H9 (cell line): Measurements from ENCODE around the gene IRAK1. TPM values are rescaled to one million over a fixed set of nuclear protein-coding genes. Genes with fewer than 3 reads are reported as not detected.

Experiments
- DNase-seq: peaks from one replicate; pipeline ENCODE4 v3.0.0-alpha.2; 2017
- H2AFZ ChIP-seq: one replicate; pipeline ENCODE4 v1.6.1; 2013; ENCODE audit warnings: mild to moderate bottlenecking, low read length, control low read depth, moderate library complexity
- H2AK5ac ChIP-seq: 2 replicates; pipeline ENCODE4 v1.6.1; 2013; ENCODE audit warnings: low read length, control low read depth, mixed read lengths; ENCODE audit not compliant: insufficient read length
- H2BK120ac ChIP-seq: one replicate; pipeline ENCODE4 v1.6.1; 2013; ENCODE audit warnings: low read depth, mild to moderate bottlenecking, low read length, control low read depth, inconsistent platforms; ENCODE audit not compliant: poor library complexity, severe bottlenecking
- H2BK12ac ChIP-seq: 2 replicates; pipeline ENCODE4 v1.6.1; 2013; ENCODE audit warnings: low read length, control low read depth, mixed read lengths, low read depth; ENCODE audit not compliant: insufficient read length
- H2BK15ac ChIP-seq: 2 replicates; pipeline ENCODE4 v1.6.1; 2013; ENCODE audit warnings: low read depth, low read length, control low read depth
- H2BK20ac ChIP-seq: one replicate; pipeline ENCODE4 v1.6.1; 2013; ENCODE audit warnings: low read depth, mild to moderate bottlenecking, low read length, control low read depth, inconsistent platforms; ENCODE audit not compliant: poor library complexity, severe bottlenecking
- H2BK5ac ChIP-seq: 2 replicates; pipeline ENCODE4 v1.6.1; 2013; ENCODE audit warnings: low read length, control low read depth, mixed read lengths; ENCODE audit not compliant: insufficient read length
- H3K14ac ChIP-seq: 2 replicates; pipeline ENCODE4 v1.6.1; 2013; ENCODE audit warnings: low read length, control low read depth; ENCODE audit not compliant: insufficient read depth
- H3K18ac ChIP-seq: 2 replicates; pipeline ENCODE4 v1.6.1; 2013; ENCODE audit warnings: low read depth, mild to moderate bottlenecking, mixed read lengths, low read length, control low read depth; ENCODE audit not compliant: insufficient read length
- H3K23ac ChIP-seq: 2 replicates; pipeline ENCODE4 v1.6.1; 2013; ENCODE audit warnings: low read length, control low read depth, mixed read lengths, low read depth; ENCODE audit not compliant: insufficient read length
- H3K23me2 ChIP-seq: 2 replicates; pipeline ENCODE4 v1.6.1; 2013; ENCODE audit warnings: low read depth, mild to moderate bottlenecking, mixed read lengths, low read length, control low read depth; ENCODE audit not compliant: insufficient read length, poor library complexity, severe bottlenecking
- H3K27ac ChIP-seq: 2 replicates; pipeline ENCODE4 v1.5.1; 2013; ENCODE audit warnings: low read length, control low read depth, mixed read lengths, low read depth; ENCODE audit not compliant: insufficient read length
- H3K27me3 ChIP-seq: 2 replicates; pipeline ENCODE4 v1.6.1; 2013; ENCODE audit warnings: low read length, control low read depth, inconsistent platforms; ENCODE audit not compliant: insufficient read depth
- H3K4ac ChIP-seq: 2 replicates; pipeline ENCODE4 v1.6.1; 2013; ENCODE audit warnings: low read depth, mild to moderate bottlenecking, control low read depth, inconsistent platforms, low read length, moderate library complexity
- H3K4me1 ChIP-seq: 2 replicates; pipeline ENCODE4 v1.6.1; 2013; ENCODE audit warnings: low read length, control low read depth, inconsistent platforms; ENCODE audit not compliant: insufficient read depth
- H3K4me2 ChIP-seq: 2 replicates; pipeline ENCODE4 v1.6.1; 2013; ENCODE audit warnings: low read length, control low read depth, mixed read lengths; ENCODE audit not compliant: insufficient read length, insufficient read depth
- H3K56ac ChIP-seq: 2 replicates; pipeline ENCODE4 v1.6.1; 2013; ENCODE audit warnings: low read depth, mild to moderate bottlenecking, mixed read lengths, low read length, control low read depth; ENCODE audit not compliant: insufficient read length
- H3K79me1 ChIP-seq: 2 replicates; pipeline ENCODE4 v1.6.1; 2013; ENCODE audit warnings: low read depth, mild to moderate bottlenecking, moderate library complexity, low read length, control low read depth, inconsistent platforms; ENCODE audit not compliant: insufficient read depth, poor library complexity, severe bottlenecking
- H3K79me2 ChIP-seq: 2 replicates; pipeline ENCODE4 v1.6.1; 2013; ENCODE audit warnings: low read length, control low read depth, inconsistent platforms; ENCODE audit not compliant: insufficient read depth
- H3K9ac ChIP-seq: 2 replicates; pipeline ENCODE4 v1.6.1; 2013; ENCODE audit warnings: low read length, control low read depth, mixed read lengths; ENCODE audit not compliant: insufficient read length; ENCODE audit errors: extremely low read depth
- H3K9me3 ChIP-seq: one replicate; pipeline ENCODE4 v1.6.1; 2013; ENCODE audit warnings: low read depth, low read length, inconsistent platforms; ENCODE audit not compliant: control insufficient read depth
- H3T11ph ChIP-seq: one replicate; pipeline ENCODE4 v1.6.1; 2013; ENCODE audit warnings: mild to moderate bottlenecking, low read length, control low read depth, inconsistent platforms
- H4K20me1 ChIP-seq: one replicate; pipeline ENCODE4 v1.6.1; 2013; ENCODE audit not compliant: control insufficient read depth, insufficient read length, insufficient read depth
- H4K5ac ChIP-seq: 2 replicates; pipeline ENCODE4 v1.6.1; 2013; ENCODE audit warnings: low read depth, mild to moderate bottlenecking, mixed read lengths, low read length, control low read depth; ENCODE audit not compliant: insufficient read length
- H4K8ac ChIP-seq: replicated peaks from 2 replicates; pipeline ENCODE4 v1.6.1; 2013; ENCODE audit warnings: low read length, control low read depth, mixed read lengths, low read depth; ENCODE audit not compliant: insufficient read length
- H4K91ac ChIP-seq: 2 replicates; pipeline ENCODE4 v1.6.1; 2013; ENCODE audit warnings: low read depth, mild to moderate bottlenecking, moderate library complexity, mixed read lengths, low read length, control low read depth; ENCODE audit not compliant: insufficient read length
- H3K27ac Mint-ChIP-seq, 3 experiments: 2 replicates in 2 of 3; 3 replicates in 1 of 3; pipeline ENCODE4 v1.8.0; 2020 to 2021; ENCODE audit warnings: mixed read lengths in 3 of 3, mild to moderate bottlenecking in 1 of 3, moderate library complexity in 1 of 3
- H3K27me3 Mint-ChIP-seq: 2 replicates; pipeline ENCODE4 v1.8.0; 2021; ENCODE audit warnings: low read depth, mild to moderate bottlenecking, moderate library complexity, mixed read lengths
- H3K36me3 Mint-ChIP-seq, 3 experiments: 2 replicates in 2 of 3; 3 replicates in 1 of 3; pipeline ENCODE4 v1.8.0; 2020 to 2021; ENCODE audit warnings: low read depth in 3 of 3, mixed read lengths in 3 of 3; ENCODE audit not compliant: insufficient read depth in 1 of 3
- H3K4me1 Mint-ChIP-seq, 2 experiments: 2 replicates each; pipeline ENCODE4 v1.8.0; 2020; ENCODE audit warnings: mixed read lengths in 2 of 2
- H3K4me3 Mint-ChIP-seq, 2 experiments: 2 replicates in 1 of 2; 3 replicates in 1 of 2; pipeline ENCODE4 v1.8.0; 2020 to 2021; ENCODE audit warnings: mild to moderate bottlenecking in 2 of 2, mixed read lengths in 2 of 2, moderate library complexity in 1 of 2
- H3K9me3 Mint-ChIP-seq, 2 experiments: 2 replicates in 1 of 2; 3 replicates in 1 of 2; pipeline ENCODE4 v1.8.0; 2020; ENCODE audit warnings: mild to moderate bottlenecking in 2 of 2, mixed read lengths in 2 of 2, moderate library complexity in 1 of 2
- CTCF ChIP-seq: fragments of 200-600 bp; sonication (generic); conservative IDR thresholded peaks from 3 replicates; pipeline ENCODE4 v1.8.0; 2021; ENCODE audit warnings: antibody characterized with exemption, mild to moderate bottlenecking
- WGBS: extraction: QIAGEN DNeasy Blood & Tissue Kit; methylation state at CpG from one replicate; pipeline ENCODE4 v1.1.7; 2013; ENCODE audit warnings: missing lambda C conversion rate, low lambda C conversion rate, mixed read lengths; ENCODE audit not compliant: insufficient read length; ENCODE audit errors: extremely low coverage; 5-methylcytosine and 5-hydroxymethylcytosine counted together
- total RNA-seq: library from RNA; stranded (reverse); gene quantifications from 2 replicates; pipeline ENCODE4 v1.2.1, GENCODE V29; 2021

IRAK1 gene
- total RNA-seq, 1 experiment from 2014 or later = 98.4 TPM

- Histone ChIP-seq H2BK5ac (no peak overlapping the region), H2AK5ac (no peak overlapping the region), H3K23ac (no peak overlapping the region), H3T11ph (no peak overlapping the region), H3K9me3 (no peaks in the 10 kb centered on the region), H3K23me2 (peaks cover 13% of the 10 kb centered on the region), H3K4ac (no peak overlapping the region), H2BK20ac (no peak overlapping the region), H3K4me1 (peaks cover 4% of the 10 kb centered on the region; the same call in 1 of the 2 replicates), H2AFZ (no peak overlapping the region), H3K79me1 (peaks cover 5% of the 10 kb centered on the region), H3K27ac (no peak overlapping the region), H3K56ac (no peak overlapping the region), H3K18ac (no peak overlapping the region), H3K4me2 (no peak overlapping the region), H3K27me3 (no peaks in the 10 kb centered on the region), H4K91ac (no peak overlapping the region), H4K20me1 (no peaks in the 10 kb centered on the region), H2BK120ac (no peak overlapping the region), H2BK12ac (no peak overlapping the region), H4K5ac (no peak overlapping the region), H3K14ac (no peak overlapping the region), H3K9ac (no peak overlapping the region), H4K8ac (no peak overlapping the region), H3K79me2 (peaks cover 50% of the 10 kb centered on the region; the same call in 1 of the 2 replicates), H2BK15ac (no peak overlapping the region)
- Mint-ChIP-seq H3K27ac (peak overlapping the region; percentile 62 to 90 (median 90)), H3K27me3 (peaks cover 1% of the 10 kb centered on the region; the same call in 1 of the 2 replicates), H3K4me1 (peaks cover 29 to 38% of the 10 kb centered on the region in 2 experiments), H3K4me3 (peak overlapping the region in 1 of 2 experiments; percentile 53; a peak in 2 of 5 replicates), H3K36me3 (peaks cover 27 to 60% (median 43%) of the 10 kb centered on the region in 3 experiments), H3K9me3 (peaks cover 0 to 3% of the 10 kb centered on the region in 2 experiments; a peak in 1 of 5 replicates)
- no peak for DNase-seq
- no CpG with 5 or more reads among the region's 15 CpGs for WGBS
- no peak for TF ChIP-seq CTCF
Observed at GRCh38 chrX:153966283-153966688, 53.4 kb downstream of the IRAK1 start.
